C4-2B (cell line): Measurements from ENCODE around the gene B3GALT6.

Experiments
- ZFX ChIP-seq: fragments of 450-650 bp; IDR thresholded peaks from 2 replicates; pipeline ENCODE4 v1.6.1; 2017
- TF ChIP-seq, protein P1 (sequence below): fragments of 450-650 bp; conservative IDR thresholded peaks from 2 replicates; pipeline ENCODE4 v1.5.1; 2017; ENCODE audit warnings: mild to moderate bottlenecking

DNA sequence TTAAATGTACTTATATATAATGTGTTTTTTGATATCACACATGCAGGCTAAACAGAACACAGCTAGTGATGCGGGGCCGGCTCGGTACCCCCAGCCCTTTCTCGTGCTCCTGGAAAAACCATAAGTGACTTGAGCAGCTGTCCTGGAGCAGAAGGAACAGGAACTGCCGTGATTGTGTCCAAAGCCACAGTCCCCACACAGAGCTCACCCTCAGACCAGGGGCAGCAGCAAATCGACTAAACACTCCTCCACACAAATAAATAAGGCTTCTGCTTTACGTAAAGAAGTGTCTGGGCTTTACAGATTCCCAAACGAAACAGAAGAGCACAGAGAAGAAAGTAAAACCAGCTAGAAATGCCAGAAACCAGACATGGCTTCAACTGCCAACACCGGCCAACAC, 32.0 kb downstream of the B3GALT6 start:
- TF ChIP-seq, protein P1, sequence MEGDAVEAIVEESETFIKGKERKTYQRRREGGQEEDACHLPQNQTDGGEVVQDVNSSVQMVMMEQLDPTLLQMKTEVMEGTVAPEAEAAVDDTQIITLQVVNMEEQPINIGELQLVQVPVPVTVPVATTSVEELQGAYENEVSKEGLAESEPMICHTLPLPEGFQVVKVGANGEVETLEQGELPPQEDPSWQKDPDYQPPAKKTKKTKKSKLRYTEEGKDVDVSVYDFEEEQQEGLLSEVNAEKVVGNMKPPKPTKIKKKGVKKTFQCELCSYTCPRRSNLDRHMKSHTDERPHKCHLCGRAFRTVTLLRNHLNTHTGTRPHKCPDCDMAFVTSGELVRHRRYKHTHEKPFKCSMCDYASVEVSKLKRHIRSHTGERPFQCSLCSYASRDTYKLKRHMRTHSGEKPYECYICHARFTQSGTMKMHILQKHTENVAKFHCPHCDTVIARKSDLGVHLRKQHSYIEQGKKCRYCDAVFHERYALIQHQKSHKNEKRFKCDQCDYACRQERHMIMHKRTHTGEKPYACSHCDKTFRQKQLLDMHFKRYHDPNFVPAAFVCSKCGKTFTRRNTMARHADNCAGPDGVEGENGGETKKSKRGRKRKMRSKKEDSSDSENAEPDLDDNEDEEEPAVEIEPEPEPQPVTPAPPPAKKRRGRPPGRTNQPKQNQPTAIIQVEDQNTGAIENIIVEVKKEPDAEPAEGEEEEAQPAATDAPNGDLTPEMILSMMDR: no peak
- TF ChIP-seq ZFX: no peak
